Hepatocyte (in vitro differentiated cells): ENCODE measurements around the gene SH3PXD2B. TPM values are rescaled to one million over a fixed set of nuclear protein-coding genes. Genes with fewer than 3 reads are reported as not detected.

Experiments used
- DNase-seq: peaks from one replicate; pipeline ENCODE4 v3.0.0-alpha.2; 2016; ENCODE audit warnings: low spot score
- H2AFZ ChIP-seq: fragments of 200-600 bp; sonication (generic); 2 replicates; pipeline ENCODE4 v1.6.0; 2016; ENCODE audit warnings: antibody characterized with exemption, mild to moderate bottlenecking
- H3K27ac ChIP-seq: fragments of 200-600 bp; sonication (generic); 2 replicates; pipeline ENCODE4 v1.5.1; 2016; ENCODE audit warnings: mild to moderate bottlenecking
- H3K27me3 ChIP-seq: fragments of 200-600 bp; sonication (generic); 2 replicates; pipeline ENCODE4 v1.6.1; 2016
- H3K36me3 ChIP-seq: fragments of 200-600 bp; sonication (generic); replicated peaks from 2 replicates; pipeline ENCODE4 v1.5.1; 2016; ENCODE audit warnings: low read depth; ENCODE audit not compliant: insufficient read depth
- H3K4me1 ChIP-seq: fragments of 200-600 bp; sonication (generic); 2 replicates; pipeline ENCODE4 v1.5.1; 2016; ENCODE audit warnings: mild to moderate bottlenecking, moderate library complexity; ENCODE audit not compliant: insufficient read depth
- H3K4me2 ChIP-seq: fragments of 200-600 bp; sonication (generic); 2 replicates; pipeline ENCODE4 v1.6.0; 2016
- H3K4me3 ChIP-seq: fragments of 200-600 bp; sonication (generic); 2 replicates; pipeline ENCODE4 v1.5.1; 2016; ENCODE audit warnings: mild to moderate bottlenecking
- H3K79me2 ChIP-seq: fragments of 200-600 bp; sonication (generic); 2 replicates; pipeline ENCODE4 v1.6.0; 2017; ENCODE audit warnings: mild to moderate bottlenecking
- H3K9me2 ChIP-seq: fragments of 200-600 bp; sonication (generic); replicated peaks from 2 replicates; pipeline ENCODE4 v1.6.0; 2017; ENCODE audit warnings: mild to moderate bottlenecking; ENCODE audit not compliant: insufficient read depth
- H3K9me3 ChIP-seq: fragments of 200-600 bp; sonication (generic); 2 replicates; pipeline ENCODE4 v1.5.1; 2016; ENCODE audit warnings: low read depth, mild to moderate bottlenecking
- H4K20me1 ChIP-seq: fragments of 200-600 bp; sonication (generic); 2 replicates; pipeline ENCODE4 v1.6.0; 2016; ENCODE audit warnings: mild to moderate bottlenecking; ENCODE audit not compliant: insufficient read depth, poor library complexity, severe bottlenecking
- CTCF ChIP-seq: fragments of 200-600 bp; sonication (generic); IDR thresholded peaks from 2 replicates; pipeline ENCODE4 v1.5.1; 2016; ENCODE audit warnings: antibody characterized with exemption, mild to moderate bottlenecking; ENCODE audit not compliant: poor library complexity
- EZH2 ChIP-seq: fragments of 200-600 bp; sonication (generic); IDR thresholded peaks from 2 replicates; pipeline ENCODE4 v1.6.1; 2016; ENCODE audit warnings: antibody characterized with exemption, mild to moderate bottlenecking, borderline replicate concordance
- EZH2phosphoT487 ChIP-seq: fragments of 200-600 bp; sonication (generic); IDR thresholded peaks from one replicate; pipeline ENCODE4 v1.6.1; 2018; ENCODE audit warnings: antibody characterized with exemption, mild to moderate bottlenecking, low read depth, moderate library complexity; ENCODE audit not compliant: unreplicated experiment, severe bottlenecking
- WGBS: methylation state at CpG from one replicate; pipeline ENCODE4 v1.1.6; 2016; ENCODE audit warnings: low lambda C conversion rate; ENCODE audit errors: missing lambda C conversion rate; 5-methylcytosine and 5-hydroxymethylcytosine counted together
- polyA plus RNA-seq: library from polyadenylated mRNA; unstranded; fragments of >200 nt; fragmentation: Nextera tagmentation; extraction: Ambion mirVana; gene quantifications from 2 replicates; pipeline ENCODE4 v1.2.1, GENCODE V29; 2016
- total RNA-seq: library from RNA; depleted of rRNA; stranded (reverse); fragments of >200 nt; gene quantifications from 2 replicates; pipeline ENCODE4 v1.2.3, GENCODE V29; 2014

The SH3PXD2B gene
- total and polyA plus RNA-seq, 2 experiments from 2014 or later: 27.8 to 28.5 TPM

GRCh38 chr5:172441262-172441751 lies 13.0 kb downstream of the SH3PXD2B start:
- H3K79me2 ChIP-seq: peaks cover 95% of the 10 kb centered on the region

DNA sequence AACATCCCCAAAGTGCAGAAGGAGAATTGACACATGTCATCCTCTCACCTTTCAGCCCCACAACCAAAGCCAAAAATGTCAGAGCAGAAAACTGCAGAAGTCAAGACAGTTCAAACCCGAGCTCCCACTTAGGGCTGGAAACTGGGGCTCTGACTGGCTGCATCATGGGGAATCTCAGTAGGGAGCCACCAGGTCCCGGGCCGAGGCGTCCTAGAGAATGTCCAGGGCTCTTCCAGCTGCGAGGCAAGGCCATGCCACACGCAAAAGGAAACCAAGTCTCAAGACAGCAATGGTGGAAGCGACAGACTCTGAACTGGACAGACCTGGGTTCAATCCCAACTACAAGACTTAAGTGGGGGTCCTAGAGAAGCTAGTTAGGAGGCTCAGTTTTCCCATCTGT lies 13.8 kb downstream of the SH3PXD2B start:
- H3K4me2 ChIP-seq: no peak overlapping the region
- no peaks in the 10 kb centered on the region for H3K27me3 ChIP-seq
- peaks cover 20% of the 10 kb centered on the region for H3K4me1 ChIP-seq
- TF ChIP-seq CTCF (no peak), EZH2phosphoT487 (no peak), EZH2 (no peak)
- H3K9me3 ChIP-seq: no peaks in the 10 kb centered on the region
- no peak overlapping the region for H3K27ac ChIP-seq
- WGBS: over 99% methylated on average over 7 of the region's 7 CpGs
- H2AFZ ChIP-seq: no peak overlapping the region
- H3K9me2 ChIP-seq: no peaks in the 10 kb centered on the region
- H3K79me2 ChIP-seq: peaks cover 95% of the 10 kb centered on the region
- H3K4me3 ChIP-seq: no peak overlapping the region
- no peak for DNase-seq
- no peaks in the 10 kb centered on the region for H3K36me3 ChIP-seq
- peaks cover 78% of the 10 kb centered on the region for H4K20me1 ChIP-seq

More at GRCh38 chr5:172441262-172441751, 13.0 kb downstream of the SH3PXD2B start:
- Histone ChIP-seq H3K4me2 (no peak overlapping the region), H2AFZ (no peak overlapping the region), H4K20me1 (peaks cover 82% of the 10 kb centered on the region), H3K27me3 (no peaks in the 10 kb centered on the region), H3K4me3 (no peak overlapping the region), H3K27ac (no peak overlapping the region), H3K9me3 (no peaks in the 10 kb centered on the region), H3K4me1 (peaks cover 20% of the 10 kb centered on the region), H3K36me3 (no peaks in the 10 kb centered on the region), H3K9me2 (no peaks in the 10 kb centered on the region)
- 92% methylated on average over 14 of the region's 14 CpGs for WGBS
- no peak for DNase-seq
- no peak for TF ChIP-seq EZH2phosphoT487
- no peak for TF ChIP-seq EZH2
- TF ChIP-seq CTCF: no peak

DNA sequence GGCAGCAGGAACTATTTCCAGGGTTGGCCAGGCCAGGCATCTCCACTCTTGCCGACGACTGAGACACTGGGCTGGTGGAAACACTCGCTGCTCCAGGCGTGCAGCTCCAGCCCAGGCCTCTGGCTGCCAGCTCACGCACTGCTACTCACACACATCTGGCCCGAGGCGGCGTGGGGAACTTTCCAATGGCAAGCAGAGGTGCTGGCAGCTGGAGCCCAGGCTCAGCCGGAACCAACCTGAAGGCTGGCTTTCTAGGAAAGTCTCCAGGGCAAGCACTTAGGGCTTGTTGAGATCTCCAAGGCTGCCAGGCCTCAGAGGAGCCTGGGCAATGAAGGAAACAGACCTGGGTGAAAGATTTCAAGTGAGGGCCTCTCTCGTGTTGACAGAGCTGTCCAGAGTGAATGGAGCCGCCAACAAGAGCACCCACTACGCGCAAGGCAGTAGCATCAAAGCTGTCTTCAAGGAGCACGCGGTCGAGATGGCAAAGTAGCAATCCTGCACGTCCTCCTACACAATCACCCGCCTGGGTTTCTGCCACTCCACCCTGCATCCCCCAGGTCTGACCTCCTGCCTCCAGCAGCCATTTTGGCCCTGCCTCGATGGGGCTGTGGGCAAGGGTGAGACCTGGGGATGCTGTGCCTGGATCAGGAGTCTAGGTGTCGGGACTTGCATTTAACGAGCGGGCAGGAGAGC lies 14.4 kb downstream of the SH3PXD2B start:
- Histone ChIP-seq H3K4me3 (no peak overlapping the region), H3K36me3 (no peaks in the 10 kb centered on the region), H3K79me2 (peaks cover 95% of the 10 kb centered on the region), H3K9me3 (no peaks in the 10 kb centered on the region), H3K9me2 (no peaks in the 10 kb centered on the region), H2AFZ (no peak overlapping the region), H3K4me1 (peaks cover 20% of the 10 kb centered on the region), H4K20me1 (peaks cover 73% of the 10 kb centered on the region), H3K27ac (no peak overlapping the region), H3K4me2 (no peak overlapping the region), H3K27me3 (no peaks in the 10 kb centered on the region)
- TF ChIP-seq CTCF (no peak), EZH2 (no peak)
- no peak for DNase-seq
- WGBS: 86% methylated on average over 22 of the region's 22 CpGs

DNA sequence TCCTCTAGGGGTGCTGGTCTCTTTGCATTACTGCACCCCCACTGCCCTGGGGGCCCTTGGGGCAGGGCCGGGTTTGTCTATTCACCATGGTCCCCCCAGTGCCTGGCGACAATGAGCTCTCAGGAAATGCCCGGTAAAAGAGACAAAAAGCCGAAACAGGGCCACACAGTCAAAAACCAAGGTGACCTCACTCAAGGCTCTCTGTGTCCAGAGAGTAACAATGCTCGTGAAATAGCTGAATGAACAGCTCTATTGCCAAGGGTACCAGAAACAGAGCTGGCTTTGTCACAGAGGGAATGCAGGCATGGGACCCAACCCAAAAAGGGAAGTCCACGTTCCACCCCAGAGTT lies 16.0 kb downstream of the SH3PXD2B start:
- no peaks in the 10 kb centered on the region for H3K27me3 ChIP-seq
- H3K4me3 ChIP-seq: no peak overlapping the region
- no peaks in the 10 kb centered on the region for H3K36me3 ChIP-seq
- no peak overlapping the region for H2AFZ ChIP-seq
- peaks cover 57% of the 10 kb centered on the region for H4K20me1 ChIP-seq
- no peak overlapping the region for H3K4me2 ChIP-seq
- H3K27ac ChIP-seq: no peak overlapping the region
- peaks cover 11% of the 10 kb centered on the region for H3K4me1 ChIP-seq
- no peak for DNase-seq
- no peaks in the 10 kb centered on the region for H3K9me3 ChIP-seq
- WGBS: 82% methylated on average over 6 of the region's 6 CpGs
- no peak for TF ChIP-seq CTCF
- no peak for TF ChIP-seq EZH2phosphoT487
- no peak for TF ChIP-seq EZH2
- peaks cover 94% of the 10 kb centered on the region for H3K79me2 ChIP-seq
- no peaks in the 10 kb centered on the region for H3K9me2 ChIP-seq
